Measurements from ENCODE around the gene OLFML2B.
"Not testable (repeated sequence)": the region's sequence is repeated elsewhere in the genome, so short reads cannot be mapped to it uniquely, and the experiment has no call there.

The OLFML2B gene

DNA sequence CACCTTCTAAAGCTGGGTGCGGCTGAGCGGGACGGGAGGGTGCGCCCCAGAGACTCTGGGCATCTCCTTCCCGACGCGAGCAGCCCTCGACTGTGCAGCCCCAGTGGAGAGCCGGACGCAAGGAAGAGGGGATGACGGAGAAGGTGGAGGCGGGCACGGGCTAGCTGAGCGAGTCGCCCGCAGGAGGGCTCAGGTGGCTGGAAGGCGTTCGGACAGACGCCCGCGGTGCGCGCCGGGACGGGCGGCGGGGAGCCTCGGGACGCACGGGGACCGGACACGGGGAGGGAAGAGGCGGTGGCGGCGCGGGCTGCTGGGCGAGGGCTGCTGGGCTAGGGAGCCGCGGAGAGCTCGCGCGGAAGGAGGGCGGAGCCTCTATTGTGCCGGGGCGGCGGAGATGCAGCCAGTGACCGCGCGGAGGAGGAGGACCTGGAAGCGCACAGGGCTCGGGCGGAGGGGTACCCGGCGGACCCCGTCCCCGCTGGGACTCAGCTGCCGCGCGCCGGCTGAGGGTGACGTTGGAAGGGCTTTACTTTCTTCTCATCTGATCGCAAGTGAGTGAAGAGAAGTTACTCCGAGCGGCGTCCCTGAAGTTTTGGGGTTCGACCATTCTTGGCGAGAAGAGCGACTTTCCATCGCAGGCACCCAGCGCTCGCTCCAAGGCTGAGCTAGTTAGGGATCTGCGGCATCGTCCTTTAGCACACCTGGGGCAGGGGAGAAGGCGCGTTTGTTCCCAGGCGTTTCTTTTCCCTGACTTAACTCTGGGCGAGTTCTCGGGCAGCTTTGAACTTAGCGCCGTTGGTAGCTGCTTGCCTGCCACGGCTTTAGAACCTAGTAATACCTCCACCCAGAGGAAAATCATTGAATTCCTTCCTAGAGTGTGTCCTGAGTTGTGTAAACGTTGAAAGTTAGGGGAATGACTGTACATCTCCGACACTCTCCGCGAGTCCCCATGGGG lies at the start of gene OLFML2B:
Gene OLFML2B (minus strand): TSS at position 323 of the 955 bp plus-strand sequence. CDS start 439 bp downstream, outside the sequence.
- peak; percentile 90 for DNase-seq (ENCODE audit: low read depth)

DNA sequence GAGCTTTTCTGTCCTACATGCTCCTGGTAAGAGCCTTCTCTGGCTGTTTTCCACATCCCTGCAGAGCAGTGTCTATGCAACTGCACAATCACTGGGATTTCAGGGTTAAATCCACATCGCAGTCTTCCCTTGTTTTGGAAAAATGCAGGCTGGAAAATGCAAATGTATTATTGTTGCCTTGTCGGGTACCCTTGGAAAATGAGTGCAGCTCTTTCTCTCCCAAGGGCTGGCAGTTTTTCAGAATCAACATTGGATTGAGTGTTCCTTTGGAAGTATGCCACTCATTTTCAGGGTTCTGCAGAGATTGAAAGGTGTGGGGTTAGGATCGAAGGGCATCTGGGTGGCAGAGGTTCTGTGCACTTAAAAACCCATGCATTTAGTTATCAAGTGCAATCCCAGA lies 49.1 kb upstream of the OLFML2B start:
- DNase-seq (ENCODE audit: low read depth) = no peak

DNA sequence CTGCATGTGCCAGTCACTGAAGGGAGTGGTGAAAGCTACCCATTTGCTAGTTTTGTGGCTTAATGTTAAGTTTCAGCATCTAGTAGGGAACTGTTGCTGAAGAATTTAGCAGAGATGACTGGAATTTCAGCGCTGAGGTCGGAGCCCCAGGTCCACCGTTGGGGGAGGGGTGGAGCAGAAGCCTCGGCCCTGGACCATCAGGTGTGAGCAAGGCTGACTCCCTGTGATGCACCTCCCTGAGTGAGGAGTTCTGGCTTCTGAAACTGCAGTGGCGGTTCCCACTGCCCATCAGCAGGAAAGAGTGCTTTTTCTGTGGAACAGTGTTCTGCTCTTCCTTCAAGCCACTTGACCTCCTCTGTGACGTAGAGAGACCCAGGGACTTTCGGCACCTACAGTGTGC lies 47.2 kb upstream of the OLFML2B start:
- DNase-seq (ENCODE audit: low read depth) = no peak

DNA sequence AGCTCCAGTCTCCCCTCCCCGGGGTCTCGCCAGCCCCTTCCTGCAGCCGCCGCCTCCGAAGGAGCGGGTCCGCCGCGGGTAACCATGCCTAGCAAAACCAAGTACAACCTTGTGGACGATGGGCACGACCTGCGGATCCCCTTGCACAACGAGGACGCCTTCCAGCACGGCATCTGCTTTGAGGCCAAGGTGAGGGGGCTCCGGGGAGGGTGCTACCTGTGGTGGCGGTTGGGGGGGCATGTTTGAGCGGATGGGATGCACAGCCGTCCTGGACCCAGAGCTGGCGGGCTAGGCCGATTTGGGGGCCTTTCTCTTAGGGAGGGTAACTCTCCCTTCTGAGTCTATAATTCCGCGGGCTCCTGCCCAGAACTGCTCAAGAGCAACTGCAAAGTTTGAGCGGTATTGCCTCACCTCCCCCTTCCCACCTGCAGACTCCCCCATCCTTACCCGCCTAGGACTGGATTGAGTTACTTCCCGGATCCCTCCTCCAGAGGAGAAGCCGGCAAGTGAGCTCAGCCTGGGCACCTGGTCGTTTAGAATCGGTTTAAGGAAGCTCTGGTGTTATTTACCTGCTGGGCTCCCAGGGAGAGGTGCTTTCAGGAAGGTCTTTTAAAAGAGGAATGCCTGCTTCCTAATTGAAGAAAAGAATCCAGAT lies 46.6 kb upstream of the OLFML2B start:
- no peak for DNase-seq (ENCODE audit: low read depth)

DNA sequence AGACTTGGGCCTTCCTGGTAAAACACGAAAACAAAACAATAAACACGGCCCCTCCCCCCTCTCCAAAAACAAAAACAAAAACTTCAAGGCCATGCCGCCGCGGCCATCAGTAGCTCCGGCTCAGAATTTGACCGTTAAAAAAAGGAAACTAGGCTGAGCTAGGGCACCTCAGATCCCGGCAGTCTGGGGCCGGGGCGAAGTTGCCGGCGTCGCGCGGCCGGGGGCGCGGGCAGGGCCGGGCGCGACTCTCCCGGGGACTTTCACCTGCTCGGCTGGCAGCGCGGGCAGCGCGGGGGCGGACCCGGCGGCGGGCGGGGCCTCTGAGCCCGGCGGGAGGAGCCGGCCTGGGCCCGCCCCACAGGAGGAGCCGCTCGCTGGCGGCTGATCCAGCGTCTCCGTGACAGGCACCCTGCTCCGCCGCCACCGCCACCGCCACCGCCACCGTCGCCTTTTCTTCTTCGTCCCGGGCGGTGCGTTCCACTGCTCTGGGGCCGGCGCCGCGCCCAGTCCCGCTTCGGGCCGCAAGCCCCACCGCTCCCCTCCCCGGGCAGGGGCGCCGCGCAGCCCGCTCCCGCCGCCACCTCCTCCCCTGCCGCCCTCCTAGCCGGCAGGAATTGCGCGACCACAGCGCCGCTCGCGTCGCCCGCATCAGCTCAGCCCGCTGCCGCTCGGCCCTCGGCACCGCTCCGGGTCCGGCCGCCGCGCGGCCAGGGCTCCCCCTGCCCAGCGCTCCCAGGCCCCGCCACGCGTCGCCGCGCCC lies 45.8 kb upstream of the OLFML2B start, which contains the start of gene NOS1AP:
Gene NOS1AP (plus strand): TSS at position 358 of the 760 bp plus-strand sequence. CDS start 487 bp downstream, outside the sequence.
- peak; percentile 63 for DNase-seq (ENCODE audit: low read depth)

DNA sequence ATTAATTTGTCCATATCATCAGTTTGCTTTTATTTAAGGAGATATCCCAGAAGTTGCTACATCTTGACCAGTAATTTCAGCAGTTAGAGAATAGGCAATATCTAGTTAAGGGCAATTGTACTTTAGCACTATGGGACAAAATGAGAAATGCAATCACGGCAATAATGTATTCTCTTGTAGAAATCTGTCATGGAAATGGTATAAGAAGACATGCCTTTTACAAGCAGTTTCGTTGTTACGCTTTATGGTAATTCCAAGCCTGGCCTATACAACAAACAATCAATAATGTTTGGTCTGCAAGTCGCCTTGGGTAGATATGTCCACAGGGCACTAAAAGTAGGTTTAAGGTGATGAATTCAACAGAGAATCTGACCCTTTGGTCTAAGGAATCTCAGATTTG lies 44.6 kb upstream of the OLFML2B start:
- DNase-seq (ENCODE audit: low read depth) = no peak

DNA sequence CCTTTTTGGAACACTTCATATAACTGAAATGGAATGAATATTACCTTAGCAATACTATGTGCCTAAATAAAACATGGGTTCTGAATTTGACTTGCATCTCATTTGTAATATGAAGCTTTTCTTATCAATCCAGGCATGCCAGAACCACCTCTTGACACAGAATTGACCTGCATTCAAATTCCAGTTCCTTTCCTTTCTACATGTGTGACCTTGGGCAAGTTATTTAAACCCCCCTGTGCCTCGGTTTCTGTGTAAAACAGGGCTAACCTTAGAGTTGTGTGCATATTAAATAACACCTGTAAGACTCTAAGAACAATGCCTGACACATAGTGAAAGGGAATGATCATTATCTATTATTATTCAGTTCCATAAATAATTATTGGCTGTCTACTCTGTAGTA lies 43.8 kb upstream of the OLFML2B start:
- no peak for DNase-seq (ENCODE audit: low read depth)

DNA sequence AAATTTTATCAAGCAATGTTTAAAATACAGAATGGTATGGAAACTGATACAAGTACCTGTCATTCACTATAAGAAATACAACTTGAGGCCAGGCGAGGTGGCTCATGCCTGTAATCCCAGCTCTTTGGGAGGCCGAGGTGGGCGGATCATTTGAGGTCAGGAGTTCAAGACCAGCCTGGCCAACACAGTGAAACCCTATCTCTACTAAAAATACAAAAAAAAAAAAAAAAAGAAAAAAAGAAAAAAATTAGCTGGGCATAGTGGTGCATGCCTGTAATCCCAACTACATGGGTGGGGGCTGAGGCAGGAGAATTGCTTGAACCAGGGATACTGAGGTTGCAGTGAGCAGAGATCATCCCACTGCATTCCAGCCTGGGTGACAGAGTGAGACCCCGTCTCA lies 43.2 kb upstream of the OLFML2B start:
- DNase-seq (ENCODE audit: low read depth) = not testable (repeated sequence)

DNA sequence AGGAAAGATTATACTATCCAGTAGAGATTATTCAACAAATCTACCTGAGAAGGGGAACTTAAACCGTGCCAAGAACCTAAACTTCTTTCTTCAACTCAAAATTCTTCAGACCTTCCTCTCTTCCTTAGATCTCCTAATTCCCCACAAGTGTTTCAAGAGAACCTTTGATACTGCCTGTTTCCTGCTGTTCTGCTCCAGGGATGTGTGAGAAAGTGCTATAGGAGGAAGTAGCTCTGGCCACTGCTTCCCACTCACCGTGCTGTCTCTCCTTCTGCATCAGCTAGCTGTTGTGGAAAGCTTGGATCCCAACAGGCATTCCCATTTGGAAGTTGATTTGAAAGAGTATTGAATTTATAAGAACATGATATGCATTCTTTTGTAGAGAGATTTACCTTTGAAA lies 41.3 kb upstream of the OLFML2B start:
- no peak for DNase-seq (ENCODE audit: low read depth)

DNA sequence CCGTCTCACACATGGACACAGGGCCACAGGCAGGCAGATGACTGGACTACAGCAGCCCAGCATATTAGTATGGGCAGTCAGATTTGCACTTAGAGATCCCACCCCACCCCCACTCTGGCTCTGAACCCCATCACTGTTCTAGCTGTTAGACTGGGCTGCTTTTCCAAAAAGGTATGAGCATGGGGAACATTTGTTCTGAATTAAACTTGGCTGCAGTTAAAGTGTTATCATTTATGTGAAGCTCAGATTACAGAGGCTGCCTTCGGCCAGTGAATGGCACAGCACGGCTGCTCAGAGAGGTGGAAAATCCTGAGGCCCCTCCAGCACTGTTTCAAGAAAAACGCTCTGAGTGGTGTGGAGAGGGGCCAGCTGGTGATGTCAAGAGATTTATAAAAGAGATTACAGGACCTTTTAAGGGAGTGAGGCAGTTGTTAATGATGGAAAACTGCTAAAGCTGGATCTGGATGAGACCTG lies 38.9 kb upstream of the OLFML2B start:
- peak; percentile 47 for DNase-seq (ENCODE audit: low read depth)

DNA sequence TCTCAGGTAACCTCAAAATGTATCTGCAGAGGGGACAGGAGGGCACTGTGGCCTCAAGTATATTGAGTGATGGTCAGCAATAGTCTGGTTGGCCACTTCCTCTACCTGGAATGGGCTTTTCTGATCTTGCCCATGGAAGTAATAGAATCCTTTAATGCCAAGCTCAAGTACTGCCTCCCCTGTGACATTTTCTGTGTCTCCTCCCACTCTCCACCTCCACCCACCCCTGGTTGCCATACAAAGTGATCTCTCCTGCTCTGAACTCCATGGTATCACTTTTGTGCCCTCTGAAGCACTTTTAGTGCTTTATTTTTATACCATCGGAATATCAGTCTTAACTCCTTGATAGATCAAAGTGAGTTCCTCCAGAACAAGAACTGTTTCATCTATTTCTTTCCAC lies 36.6 kb upstream of the OLFML2B start:
- DNase-seq (ENCODE audit: low read depth) = no peak

DNA sequence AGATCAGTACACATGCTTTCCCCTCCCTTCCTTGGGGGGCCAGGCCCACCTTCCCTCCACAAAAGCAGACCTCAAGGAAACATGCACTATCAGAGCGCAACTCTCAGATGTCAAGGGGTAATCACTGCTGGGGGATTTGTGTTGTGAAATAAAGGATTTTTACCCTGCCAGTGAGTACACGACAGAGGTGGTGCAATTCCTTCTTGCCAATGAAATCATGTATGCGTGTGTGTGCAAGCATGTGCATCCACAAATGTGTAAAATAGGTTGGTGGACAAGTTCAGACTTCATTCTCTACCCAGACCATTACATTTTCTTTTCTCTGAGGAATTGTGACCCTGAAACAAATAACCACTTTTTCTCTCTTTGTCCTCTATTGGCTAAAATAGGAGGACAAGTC lies 36.1 kb upstream of the OLFML2B start:
- DNase-seq (ENCODE audit: low read depth) = no peak

DNA sequence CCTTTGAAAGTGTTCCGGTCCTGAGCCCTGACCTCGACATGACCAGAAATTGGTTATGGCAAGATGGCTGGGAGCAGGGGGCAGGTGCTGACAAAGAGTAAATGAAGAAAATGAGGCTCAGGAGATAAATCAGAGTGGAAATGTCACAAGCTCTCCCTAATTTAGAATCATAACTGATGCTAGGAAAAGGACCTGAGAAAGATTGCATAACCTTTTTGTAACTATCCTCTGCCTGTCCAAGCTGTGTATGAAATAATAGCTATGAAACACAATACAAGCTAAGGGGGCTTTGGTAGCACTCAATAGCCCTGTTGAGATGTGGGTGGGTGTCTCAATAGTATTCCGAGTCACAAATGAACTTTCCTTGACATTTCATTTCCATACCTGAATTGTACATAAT lies 32.9 kb upstream of the OLFML2B start:
- no peak for DNase-seq (ENCODE audit: low read depth)

DNA sequence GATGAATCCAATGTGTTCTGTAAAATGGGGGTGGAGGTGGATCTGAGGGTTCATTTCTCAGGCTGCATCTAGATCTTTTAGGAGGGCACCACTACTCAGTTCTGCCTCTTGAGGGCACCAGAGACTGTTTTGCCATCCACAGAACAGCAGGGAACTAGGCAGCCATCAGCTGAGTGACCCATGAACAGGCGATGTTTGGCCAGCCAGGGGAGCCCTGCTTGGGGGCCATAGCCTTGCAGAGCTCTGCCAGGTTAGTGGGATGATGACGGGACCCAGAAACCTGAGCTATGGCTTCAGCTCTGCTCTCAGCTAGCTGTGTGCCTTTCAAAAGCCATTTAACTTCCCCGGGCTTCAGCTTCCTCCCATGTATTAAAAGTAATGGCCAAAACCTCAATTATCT lies 32.4 kb upstream of the OLFML2B start:
- peak; percentile 76 for DNase-seq (ENCODE audit: low read depth)

DNA sequence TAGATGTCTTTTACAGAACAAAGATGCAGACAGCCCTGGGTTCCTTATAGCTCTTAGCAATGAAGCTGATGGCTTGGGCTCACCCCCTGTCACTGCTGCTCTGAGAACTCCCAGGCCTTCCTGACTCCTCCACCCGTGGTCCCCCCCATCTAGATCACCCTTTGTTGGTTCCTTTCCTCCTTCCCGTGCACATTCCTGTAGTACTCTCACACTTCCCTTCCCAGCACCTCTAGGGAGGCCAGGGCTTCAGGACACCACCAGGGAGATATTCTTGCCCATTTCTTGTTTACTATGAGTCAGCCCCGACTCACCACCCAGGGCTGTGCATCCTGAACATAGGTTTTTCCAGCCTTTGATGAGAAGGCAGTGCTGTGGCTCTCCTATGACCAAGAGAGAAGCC lies 31.4 kb upstream of the OLFML2B start:
- peak; percentile 83 for DNase-seq (ENCODE audit: low read depth)

DNA sequence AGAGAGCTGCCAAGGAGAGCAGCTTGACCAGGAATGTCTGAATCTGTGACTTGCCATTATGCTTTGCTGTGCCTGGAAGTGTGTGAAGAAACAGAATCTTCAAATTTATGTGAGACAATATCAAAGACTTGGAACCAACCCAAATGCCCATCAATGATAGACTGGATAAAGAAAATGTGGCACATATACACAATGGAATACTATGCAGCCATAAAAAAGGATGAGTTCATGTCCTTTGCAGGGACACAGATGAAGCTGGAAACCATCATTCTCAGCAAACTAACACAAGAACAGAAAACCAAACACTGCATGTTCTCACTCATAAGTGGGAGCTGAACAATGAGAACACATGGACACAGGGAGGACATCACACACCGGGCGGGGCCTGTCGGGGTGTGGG lies 30.3 kb upstream of the OLFML2B start:
- DNase-seq (ENCODE audit: low read depth) = not testable (repeated sequence)

DNA sequence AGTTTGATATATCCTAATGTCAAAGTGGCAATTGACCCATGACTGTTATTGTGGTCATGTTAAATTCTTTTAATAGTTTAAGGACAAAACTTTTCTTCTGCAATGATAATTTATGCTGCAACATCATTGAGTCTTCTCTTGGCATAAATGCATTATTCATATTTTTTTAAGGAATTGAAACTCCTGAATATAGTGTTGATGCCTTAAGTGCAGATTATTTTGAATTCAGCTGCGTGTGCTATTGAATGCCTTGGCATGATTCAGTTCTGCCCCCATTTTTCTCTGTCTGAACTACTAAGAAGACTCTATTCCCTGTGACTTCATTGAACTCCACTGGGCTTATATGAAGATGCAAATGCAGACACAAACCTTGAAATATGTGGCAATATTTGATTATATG lies 23.3 kb upstream of the OLFML2B start:
- no peak for DNase-seq (ENCODE audit: low read depth)

DNA sequence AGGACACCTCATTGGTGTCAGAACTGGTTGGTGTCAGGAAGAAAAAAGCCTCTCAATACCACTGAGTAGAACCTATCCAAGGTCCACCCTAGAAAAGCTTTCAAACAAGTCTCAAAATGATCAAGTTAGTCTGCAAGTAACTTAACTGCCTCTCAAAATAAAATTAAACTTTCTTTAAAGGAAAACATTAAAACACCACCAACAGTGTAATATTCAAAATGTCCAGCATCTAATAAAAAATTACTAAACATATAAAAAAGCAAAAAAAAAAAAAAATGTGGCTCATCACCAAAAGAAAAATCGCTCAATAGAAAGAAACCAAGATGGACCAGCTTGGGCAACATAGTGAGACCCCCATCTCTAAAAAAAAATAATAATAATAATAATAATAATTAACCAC lies 18.7 kb upstream of the OLFML2B start:
- no peak for DNase-seq (ENCODE audit: low read depth)

DNA sequence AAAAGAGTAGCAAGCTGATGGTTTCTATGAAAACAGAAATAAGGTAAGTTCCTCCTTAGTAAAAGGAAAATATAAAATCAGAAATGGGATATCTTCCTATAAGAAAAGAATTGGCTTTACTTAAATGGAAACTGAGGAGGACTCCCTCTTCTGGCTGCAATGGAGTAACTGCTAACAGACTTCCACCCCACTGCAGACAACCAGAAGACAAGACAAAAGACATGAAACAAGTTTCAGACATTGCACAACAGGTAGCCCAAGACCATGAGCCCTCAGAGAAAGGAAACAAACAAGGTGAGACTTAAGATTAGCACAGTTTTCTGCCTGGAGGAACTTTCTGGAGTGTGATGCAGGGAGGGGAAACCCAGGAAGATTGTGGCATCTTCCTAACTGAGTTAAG lies 17.0 kb upstream of the OLFML2B start:
- peak; percentile 53 for DNase-seq (ENCODE audit: low read depth)

DNA sequence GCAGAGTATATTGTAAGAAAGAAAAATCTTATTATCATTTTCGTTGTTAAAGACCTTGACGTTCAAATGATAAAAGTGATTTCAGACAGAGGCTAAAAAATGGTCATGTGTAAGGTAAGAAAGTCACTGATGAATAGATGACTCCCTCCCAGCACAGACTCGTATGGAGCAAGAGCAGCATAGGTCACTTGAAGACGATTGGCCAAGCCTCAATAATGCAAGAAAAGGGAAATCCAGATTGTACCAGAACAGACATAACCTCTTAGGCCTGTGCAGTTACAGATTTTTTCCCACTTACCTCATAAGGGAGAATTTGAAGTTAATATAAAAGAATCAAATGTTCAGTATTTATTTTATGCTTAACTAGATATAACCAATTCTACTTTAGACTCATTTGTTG lies 16.3 kb upstream of the OLFML2B start:
- DNase-seq (ENCODE audit: low read depth) = no peak

DNA sequence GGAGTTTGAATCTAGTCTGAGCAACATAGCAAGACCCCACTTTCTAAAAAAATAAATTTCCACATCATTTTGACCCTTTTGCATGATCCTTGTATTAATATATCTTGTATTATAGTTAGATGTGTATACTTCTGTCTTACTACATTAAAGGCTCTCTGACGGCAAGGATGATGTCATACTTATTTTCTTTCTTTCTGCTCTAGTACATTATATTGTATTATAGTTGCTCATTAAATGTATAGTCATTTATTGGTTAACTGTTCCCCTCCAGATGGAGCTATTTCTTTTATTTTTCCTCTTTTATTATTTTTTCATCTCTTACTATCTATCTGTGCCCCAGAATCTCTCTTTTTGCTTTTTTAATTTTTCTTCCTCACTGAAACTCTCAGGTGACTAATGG lies 15.0 kb upstream of the OLFML2B start:
- no peak for DNase-seq (ENCODE audit: low read depth)

DNA sequence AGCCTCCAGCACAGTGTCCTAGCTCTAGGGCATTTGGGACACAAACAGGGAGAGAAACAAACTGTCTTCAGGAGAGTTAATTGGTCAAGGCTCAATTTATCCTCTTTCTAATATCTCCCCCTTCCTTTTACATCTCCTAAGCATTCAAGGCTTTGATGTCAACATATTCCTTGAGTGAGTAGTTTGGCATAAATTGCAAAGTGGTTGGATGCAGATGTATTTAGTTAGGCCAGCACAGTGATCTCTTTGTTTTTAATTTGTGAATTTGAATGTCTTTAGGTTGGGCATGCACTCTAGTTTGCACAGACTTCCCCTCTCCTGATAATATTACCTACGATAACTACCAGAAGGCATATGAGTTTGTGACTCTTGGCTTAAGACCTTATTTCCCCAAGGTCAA lies 12.5 kb upstream of the OLFML2B start:
- peak; percentile 39 for DNase-seq (ENCODE audit: low read depth)
